HG03460 (cell line): ENCODE results near the gene CCL4L2.
"Not testable (repeated sequence)": the region's sequence is repeated elsewhere in the genome, so short reads cannot be mapped to it uniquely, and the experiment has no call there.

Experiments used
- ATAC-seq: cut with Tn5 transposase; IDR thresholded peaks from one replicate; pipeline ENCODE4 v1.9.1; 2021; ENCODE audit not compliant: unreplicated experiment

Gene CCL4L2

GRCh38 chr17:36210439-36211211 is at the start of gene CCL4L2:
Gene CCL4L2, plus strand, starts transcription at chr17:36211063.
- ATAC-seq: peak; percentile 54

GRCh38 chr17:36168836-36169235 is 42.0 kb upstream of the CCL4L2 start:
- not testable (repeated sequence) for ATAC-seq

GRCh38 chr17:36176536-36176935 is 34.3 kb upstream of the CCL4L2 start, which contains the start of gene TBC1D3B:
Gene TBC1D3B, minus strand, starts transcription at chr17:36176636. Its CDS starts 1,586 bp downstream, at chr17:36175050.
- not testable (repeated sequence) for ATAC-seq

GRCh38 chr17:36181446-36182175 is 29.3 kb upstream of the CCL4L2 start:
- ATAC-seq: not testable (repeated sequence)

- no peak for ATAC-seq
Observed at GRCh38 chr17:36182176-36183000, 28.5 kb upstream of the CCL4L2 start.

- no peak for ATAC-seq
Observed at GRCh38 chr17:36183001-36183971, 27.6 kb upstream of the CCL4L2 start.

- no peak for ATAC-seq
Observed at GRCh38 chr17:36184023-36184765, 26.7 kb upstream of the CCL4L2 start.

GRCh38 chr17:36185416-36185815 is 25.4 kb upstream of the CCL4L2 start:
- ATAC-seq: no peak

- ATAC-seq: not testable (repeated sequence)
Observed at GRCh38 chr17:36186810-36187763, 23.8 kb upstream of the CCL4L2 start.

- ATAC-seq: not testable (repeated sequence)
Observed at GRCh38 chr17:36187943-36188665, 22.8 kb upstream of the CCL4L2 start.

- ATAC-seq: peak; percentile 45
Observed at GRCh38 chr17:36188891-36189306, 22.0 kb upstream of the CCL4L2 start.

GRCh38 chr17:36189993-36190392 is 20.9 kb upstream of the CCL4L2 start:
- ATAC-seq: not testable (repeated sequence)

GRCh38 chr17:36190549-36191330 is 20.1 kb upstream of the CCL4L2 start:
- ATAC-seq: not testable (repeated sequence)

GRCh38 chr17:36193216-36193775 is 17.6 kb upstream of the CCL4L2 start:
- ATAC-seq: no peak

- not testable (repeated sequence) for ATAC-seq
Observed at GRCh38 chr17:36194147-36194831, 16.6 kb upstream of the CCL4L2 start.
